Thyroid gland (tissue), 4 donors: ENCODE data around the gene SNX21. TPM values are rescaled to one million over a fixed set of nuclear protein-coding genes. Genes with fewer than 3 reads are reported as not detected.

Experiments used
- DNase-seq, 2 donors: peaks; one replicate each; pipeline ENCODE4 v3.0.0-alpha.2; 2019
- H3K27ac ChIP-seq, 3 donors: fragments of 200-600 bp; sonication (generic); 1 replicate in 2 of 3; 2 replicates in 1 of 3; pipeline ENCODE4 v1.5.1; 2016 to 2019; ENCODE audit warnings: mild to moderate bottlenecking in 1 of 3, moderate library complexity in 1 of 3
- H3K27me3 ChIP-seq: fragments of 200-600 bp; sonication (generic); one replicate; pipeline ENCODE4 v1.5.1; 2019
- H3K36me3 ChIP-seq, 2 donors: fragments of 200-600 bp; sonication (generic); one replicate each; pipeline ENCODE4 v1.5.1; 2016 to 2019
- H3K4me1 ChIP-seq, 2 donors: fragments of 200-600 bp; sonication (generic); one replicate each; pipeline ENCODE4 v1.5.1; 2017 to 2019
- H3K4me3 ChIP-seq, 3 donors: fragments of 200-600 bp; sonication (generic); replicated peaks in 1 of 3; 1 replicate in 2 of 3; 2 replicates in 1 of 3; pipeline ENCODE4 v1.5.1; 2016; ENCODE audit warnings: mild to moderate bottlenecking in 1 of 3
- H3K9me3 ChIP-seq: fragments of 200-600 bp; sonication (generic); one replicate; pipeline ENCODE4 v1.5.1; 2017
- POLR2A ChIP-seq, 2 donors: fragments of 450-650 bp; IDR thresholded peaks; one replicate each; pipeline ENCODE4 v1.6.1; 2017; ENCODE audit warnings: antibody characterized with exemption in 2 of 2, mild to moderate bottlenecking in 2 of 2, moderate library complexity in 1 of 2
- WGBS, 2 donors: methylation state at CpG; one replicate each; pipeline ENCODE4 v1.1.5; 2017; 5-methylcytosine and 5-hydroxymethylcytosine counted together
- intact Hi-C: fragments of 100-400 bp; cut with DNase I; formaldehyde crosslinking; loops from one replicate; pipeline ENCODE4 v1.15.1; 2023
- total RNA-seq, 4 donors: library from RNA; depleted of rRNA; stranded (reverse); fragments of >200 nt; gene quantifications; one replicate each; pipeline ENCODE4 v1.2.3, GENCODE V29; 2016
- TF ChIP-seq, protein P1 (sequence below), 6 experiments: fragments of 200-600 bp in 3 of 6; fragments of 450-650 bp in 3 of 6; sonication (generic) in 3 of 6; IDR thresholded peaks; one replicate each; pipeline ENCODE4 v1.5.1; 2016 to 2019; ENCODE audit warnings: antibody characterized with exemption in 6 of 6, mild to moderate bottlenecking in 2 of 6, inconsistent platforms in 1 of 6, moderate library complexity in 1 of 6

Gene SNX21
- total RNA-seq, 4 donors from 2014 or later = 41.5 to 54.9 (median 48.8) TPM

DNA sequence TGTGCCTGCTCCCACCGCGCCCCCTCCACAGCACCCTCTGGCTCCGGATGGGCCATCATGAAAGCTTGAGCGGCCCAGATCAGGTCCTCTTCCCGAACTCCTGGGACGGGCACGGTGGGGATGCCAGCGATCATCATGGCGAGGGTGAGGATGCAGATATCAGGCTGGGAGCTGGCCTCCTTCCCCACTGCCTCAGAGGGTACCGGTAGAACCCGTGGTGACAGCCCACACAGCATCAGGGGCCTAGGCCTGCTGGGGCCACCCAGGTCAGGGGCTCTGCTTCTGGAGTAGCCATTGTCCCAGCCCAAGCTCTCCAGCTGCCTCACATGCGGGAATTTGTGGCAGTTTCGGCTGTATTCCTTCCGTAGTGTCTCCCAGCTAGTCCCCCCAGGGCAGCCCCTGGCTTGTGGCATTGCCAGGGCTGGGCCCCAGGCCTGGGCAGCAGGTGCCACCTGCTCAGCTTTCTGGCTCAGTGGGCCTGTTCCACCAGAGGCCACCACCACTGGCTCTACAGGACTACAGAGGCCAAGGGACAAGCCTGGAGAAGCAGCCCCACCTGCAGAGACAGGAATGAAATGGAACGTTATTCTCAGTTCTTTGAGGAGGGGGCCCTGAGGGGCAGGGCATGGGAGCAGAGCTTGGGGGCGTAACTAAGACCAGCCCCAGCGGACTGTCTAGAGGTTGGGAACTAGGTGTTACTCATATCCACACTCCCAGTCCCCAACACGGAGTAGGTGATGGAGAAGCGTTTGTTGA, 53.2 kb downstream of the SNX21 start:
- Histone ChIP-seq H3K4me3 (no peak overlapping the region), H3K27me3 (no peaks in the 10 kb centered on the region), H3K9me3 (no peaks in the 10 kb centered on the region), H3K27ac (no peak overlapping the region), H3K36me3 (peaks cover 9 to 14% of the 10 kb centered on the region in 2 donors), H3K4me1 (peaks cover 8 to 23% of the 10 kb centered on the region in 2 donors)
- intact Hi-C loops = no loop called here
- 93 to 95% methylated on average over 12 to 15 of the region's 19 CpGs for WGBS, 2 donors
- DNase-seq = no peak
- no peak for TF ChIP-seq POLR2A (IDR thresholded peaks at IDR 0.05)
- TF ChIP-seq, protein P1, sequence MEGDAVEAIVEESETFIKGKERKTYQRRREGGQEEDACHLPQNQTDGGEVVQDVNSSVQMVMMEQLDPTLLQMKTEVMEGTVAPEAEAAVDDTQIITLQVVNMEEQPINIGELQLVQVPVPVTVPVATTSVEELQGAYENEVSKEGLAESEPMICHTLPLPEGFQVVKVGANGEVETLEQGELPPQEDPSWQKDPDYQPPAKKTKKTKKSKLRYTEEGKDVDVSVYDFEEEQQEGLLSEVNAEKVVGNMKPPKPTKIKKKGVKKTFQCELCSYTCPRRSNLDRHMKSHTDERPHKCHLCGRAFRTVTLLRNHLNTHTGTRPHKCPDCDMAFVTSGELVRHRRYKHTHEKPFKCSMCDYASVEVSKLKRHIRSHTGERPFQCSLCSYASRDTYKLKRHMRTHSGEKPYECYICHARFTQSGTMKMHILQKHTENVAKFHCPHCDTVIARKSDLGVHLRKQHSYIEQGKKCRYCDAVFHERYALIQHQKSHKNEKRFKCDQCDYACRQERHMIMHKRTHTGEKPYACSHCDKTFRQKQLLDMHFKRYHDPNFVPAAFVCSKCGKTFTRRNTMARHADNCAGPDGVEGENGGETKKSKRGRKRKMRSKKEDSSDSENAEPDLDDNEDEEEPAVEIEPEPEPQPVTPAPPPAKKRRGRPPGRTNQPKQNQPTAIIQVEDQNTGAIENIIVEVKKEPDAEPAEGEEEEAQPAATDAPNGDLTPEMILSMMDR (IDR thresholded peaks at IDR 0.05) = no peak

GRCh38 chr20:45887346-45887715, 53.7 kb downstream of the SNX21 start, which contains the start of gene SPATA25:
Gene SPATA25, minus strand, starts transcription at chr20:45887622. Its CDS starts 32 bp downstream, at chr20:45887590.
- TF ChIP-seq, protein P1 (IDR thresholded peaks at IDR 0.05) = no peak
- no peak for TF ChIP-seq POLR2A (IDR thresholded peaks at IDR 0.05)
- no peaks in the 10 kb centered on the region for H3K9me3 ChIP-seq
- no peak within 1 kb of the TSS for H3K4me3 ChIP-seq
- H3K27ac ChIP-seq = no peak within 1 kb of the TSS
- no peak for DNase-seq
- intact Hi-C loops = no loop called here
- peaks cover 10 to 26% of the 10 kb centered on the region in 2 donors for H3K4me1 ChIP-seq
- 87 to 98% methylated on average over 8 of the region's 8 CpGs for WGBS, 2 donors
- H3K27me3 ChIP-seq = no peaks in the 10 kb centered on the region
- H3K36me3 ChIP-seq = peaks cover 9 to 14% of the 10 kb centered on the region in 2 donors

GRCh38 chr20:45888681-45889080, 55.1 kb downstream of the SNX21 start:
- H3K27ac ChIP-seq = no peak overlapping the region
- DNase-seq = no peak
- peaks cover 4 to 5% of the 10 kb centered on the region in 2 donors for H3K36me3 ChIP-seq
- H3K4me1 ChIP-seq = peaks cover 10 to 28% of the 10 kb centered on the region in 2 donors
- H3K4me3 ChIP-seq = no peak overlapping the region
- WGBS, 2 donors = 83 to 96% methylated on average over 2 to 3 of the region's 3 CpGs
- TF ChIP-seq POLR2A (IDR thresholded peaks at IDR 0.05) = no peak
- TF ChIP-seq, protein P1 (IDR thresholded peaks at IDR 0.05) = no peak
- H3K9me3 ChIP-seq = no peaks in the 10 kb centered on the region
- no peaks in the 10 kb centered on the region for H3K27me3 ChIP-seq
- intact Hi-C loops = no loop called here

GRCh38 chr20:45890077-45890984, 56.7 kb downstream of the SNX21 start:
- 1 to 2% methylated on average over 22 to 32 of the region's 79 CpGs for WGBS, 2 donors
- TF ChIP-seq, protein P1 (IDR thresholded peaks at IDR 0.05) = peak; percentile 11 to 61 (median 34)
- no peak for TF ChIP-seq POLR2A (IDR thresholded peaks at IDR 0.05)
- peak overlapping the region; percentile 16 to 81 (median 67) for H3K4me3 ChIP-seq
- intact Hi-C loops = loop anchor here (5.0 kb wide), 1 partner anchor 42 kb away; the partner anchor contains the start of gene PCIF1
- H3K27ac ChIP-seq = peak overlapping the region; percentile 66 to 79 (median 68)
- H3K9me3 ChIP-seq = no peaks in the 10 kb centered on the region
- peaks cover 0 to 9% of the 10 kb centered on the region in 2 donors for H3K36me3 ChIP-seq
- H3K27me3 ChIP-seq = no peaks in the 10 kb centered on the region
- DNase-seq = peak; percentile 79 to 82
- H3K4me1 ChIP-seq = peaks cover 10 to 24% of the 10 kb centered on the region in 2 donors
